Left ventricle myocardium inferior (tissue), 1 donor: ENCODE measurements around the gene DENND1A. TPM values are rescaled to one million over a fixed set of nuclear protein-coding genes. Genes with fewer than 3 reads are reported as not detected.

ENCODE experiments used
- DNase-seq: peaks from one replicate; pipeline ENCODE4 v3.0.0-alpha.2; 2020
- H3K27ac ChIP-seq: fragments of 200-600 bp; replicated peaks from 2 replicates; pipeline ENCODE4 v1.8.0; 2021
- H3K27me3 ChIP-seq: fragments of 200-600 bp; 2 replicates; pipeline ENCODE4 v1.8.0; 2021; ENCODE audit warnings: low read depth
- H3K36me3 ChIP-seq: fragments of 200-600 bp; 2 replicates; pipeline ENCODE4 v1.8.0; 2021
- H3K4me1 ChIP-seq: fragments of 200-600 bp; 2 replicates; pipeline ENCODE4 v1.8.0; 2021
- H3K4me3 ChIP-seq: fragments of 200-600 bp; 2 replicates; pipeline ENCODE4 v1.8.0; 2021; ENCODE audit warnings: mild to moderate bottlenecking, moderate library complexity
- H3K9me3 ChIP-seq: fragments of 200-600 bp; replicated peaks from 2 replicates; pipeline ENCODE4 v1.8.0; 2021
- intact Hi-C: fragments of 100-400 bp; cut with micrococcal nuclease; formaldehyde crosslinking; loops from one replicate; pipeline ENCODE4 v1.11.0; 2022
- total RNA-seq: library from RNA; stranded (reverse); fragmentation: NEBNext Ultra II Directional; extraction: Animal tissue kit (Norgen Biotek cat#: 25700); gene quantifications from one replicate; pipeline ENCODE4 v1.2.1, GENCODE V29; 2021
- TF ChIP-seq, protein P1 (sequence below): fragments of 200-600 bp; IDR thresholded peaks from 2 replicates; pipeline ENCODE4 v1.8.0; 2021; ENCODE audit warnings: antibody characterized with exemption, mild to moderate bottlenecking, borderline replicate concordance
- donor health status: DM: no; HTN: yes; CAD: no; lungs with severe emphysema.

DENND1A gene
- total RNA-seq, 1 donor from 2014 or later: 12.2 TPM

DNA sequence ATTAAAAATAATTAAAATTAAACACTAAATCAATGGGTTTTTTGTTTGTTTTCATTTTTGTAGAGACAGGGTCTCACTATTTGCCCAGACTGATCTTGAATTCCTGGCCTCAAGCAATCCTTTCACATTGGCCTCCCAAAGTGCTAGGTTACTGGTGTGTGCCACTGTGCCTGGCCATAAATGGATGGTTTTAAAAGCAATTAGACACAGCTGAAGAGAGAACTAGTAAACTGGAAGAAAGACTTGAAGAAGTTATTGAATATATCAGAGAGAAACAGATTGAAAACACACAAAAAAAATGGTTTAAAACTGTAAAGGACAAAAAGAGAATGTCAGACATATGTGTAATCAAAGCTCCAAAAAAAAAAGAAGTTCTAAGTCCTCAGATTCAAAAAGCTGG, 83.0 kb downstream of the DENND1A start:
- Histone ChIP-seq H3K27me3 (no peaks in the 10 kb centered on the region), H3K4me3 (no peak overlapping the region), H3K27ac (no peak overlapping the region), H3K36me3 (peaks cover 31% of the 10 kb centered on the region), H3K4me1 (no peaks in the 10 kb centered on the region), H3K9me3 (peaks cover 69% of the 10 kb centered on the region)
- DNase-seq: no peak
- TF ChIP-seq, protein P1, sequence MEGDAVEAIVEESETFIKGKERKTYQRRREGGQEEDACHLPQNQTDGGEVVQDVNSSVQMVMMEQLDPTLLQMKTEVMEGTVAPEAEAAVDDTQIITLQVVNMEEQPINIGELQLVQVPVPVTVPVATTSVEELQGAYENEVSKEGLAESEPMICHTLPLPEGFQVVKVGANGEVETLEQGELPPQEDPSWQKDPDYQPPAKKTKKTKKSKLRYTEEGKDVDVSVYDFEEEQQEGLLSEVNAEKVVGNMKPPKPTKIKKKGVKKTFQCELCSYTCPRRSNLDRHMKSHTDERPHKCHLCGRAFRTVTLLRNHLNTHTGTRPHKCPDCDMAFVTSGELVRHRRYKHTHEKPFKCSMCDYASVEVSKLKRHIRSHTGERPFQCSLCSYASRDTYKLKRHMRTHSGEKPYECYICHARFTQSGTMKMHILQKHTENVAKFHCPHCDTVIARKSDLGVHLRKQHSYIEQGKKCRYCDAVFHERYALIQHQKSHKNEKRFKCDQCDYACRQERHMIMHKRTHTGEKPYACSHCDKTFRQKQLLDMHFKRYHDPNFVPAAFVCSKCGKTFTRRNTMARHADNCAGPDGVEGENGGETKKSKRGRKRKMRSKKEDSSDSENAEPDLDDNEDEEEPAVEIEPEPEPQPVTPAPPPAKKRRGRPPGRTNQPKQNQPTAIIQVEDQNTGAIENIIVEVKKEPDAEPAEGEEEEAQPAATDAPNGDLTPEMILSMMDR: no peak
- intact Hi-C loops: no loop called here

DNA sequence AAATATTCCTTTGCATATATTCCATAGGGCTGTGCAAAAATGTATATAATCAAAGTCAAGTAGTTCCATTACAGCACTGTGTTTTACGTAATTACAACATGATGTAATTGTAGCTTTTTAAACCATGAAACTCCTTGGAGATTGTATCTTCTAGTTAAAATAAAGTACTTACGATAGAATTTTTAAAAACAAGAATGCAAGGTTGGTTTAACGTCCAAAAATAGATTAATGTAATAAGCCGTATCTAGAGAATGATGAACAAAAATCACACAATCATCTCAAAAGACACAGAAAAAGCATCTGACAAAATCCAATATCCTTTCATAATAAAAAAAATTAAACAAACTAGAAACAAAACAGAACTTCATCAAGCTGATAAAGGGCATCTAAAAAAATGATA, 86.2 kb downstream of the DENND1A start:
- no peaks in the 10 kb centered on the region for H3K27me3 ChIP-seq
- peaks cover 31% of the 10 kb centered on the region for H3K36me3 ChIP-seq
- H3K4me1 ChIP-seq: no peaks in the 10 kb centered on the region
- TF ChIP-seq, protein P1: no peak
- H3K9me3 ChIP-seq: peaks cover 62% of the 10 kb centered on the region
- no peak overlapping the region for H3K4me3 ChIP-seq
- H3K27ac ChIP-seq: no peak overlapping the region
- no peak for DNase-seq
- intact Hi-C loops: no loop called here

DNA sequence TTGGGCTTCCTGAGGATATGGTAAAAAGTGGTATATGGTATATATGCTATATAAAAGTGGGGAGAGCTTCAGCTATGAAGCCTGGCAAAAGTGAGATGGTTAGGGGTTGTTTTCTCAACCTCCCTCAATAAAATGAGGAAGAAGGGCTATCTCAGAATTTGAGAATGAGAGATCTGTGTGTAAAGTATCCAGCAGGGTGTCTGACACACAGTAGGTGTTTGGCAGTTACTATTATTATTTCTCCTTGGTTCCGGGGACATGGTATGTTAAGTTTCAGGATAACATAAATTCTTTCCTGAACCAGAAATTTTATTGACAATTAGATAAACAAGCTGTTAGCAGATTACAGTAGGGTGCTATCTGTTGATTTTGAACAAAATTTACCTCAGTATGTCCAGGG, 94.1 kb downstream of the DENND1A start:
- intact Hi-C loops: no loop called here
- Histone ChIP-seq H3K27me3 (no peaks in the 10 kb centered on the region), H3K9me3 (peaks cover 8% of the 10 kb centered on the region), H3K4me3 (no peak overlapping the region), H3K36me3 (peaks cover 2% of the 10 kb centered on the region), H3K4me1 (peaks cover 17% of the 10 kb centered on the region), H3K27ac (no peak overlapping the region)
- no peak for DNase-seq
- TF ChIP-seq, protein P1: no peak

DNA sequence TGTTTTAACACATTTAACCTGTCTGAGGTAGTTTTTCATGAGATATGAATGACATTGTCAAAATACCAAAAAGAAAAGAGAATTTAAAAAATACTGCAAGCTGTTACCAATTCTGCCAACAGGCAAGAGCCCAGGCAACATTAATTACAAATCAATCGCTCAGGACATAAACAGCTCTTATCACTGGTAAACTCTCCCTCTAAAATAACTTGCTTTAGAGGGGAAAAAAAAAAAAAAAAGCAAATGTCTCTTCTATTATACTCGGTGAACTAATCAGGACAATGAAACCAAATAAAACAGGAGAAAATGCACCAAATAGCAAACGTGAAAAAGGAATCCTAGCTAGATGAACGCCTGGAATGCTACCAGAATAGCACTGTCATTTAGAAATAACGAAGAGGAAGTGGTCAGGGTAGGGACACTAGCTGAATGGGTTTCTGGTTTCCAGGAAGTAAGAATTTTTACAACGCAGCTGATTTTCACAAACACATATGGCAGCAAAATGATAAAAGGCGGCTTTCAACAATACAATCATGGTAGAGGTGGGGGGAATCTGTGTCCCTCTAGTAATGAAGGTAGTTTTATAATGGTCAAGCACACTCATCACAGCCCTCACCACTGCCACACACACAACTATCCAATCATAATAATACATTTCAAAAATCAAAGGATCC, 94.9 kb downstream of the DENND1A start:
- Histone ChIP-seq H3K27me3 (no peaks in the 10 kb centered on the region), H3K4me1 (peaks cover 17% of the 10 kb centered on the region), H3K36me3 (peaks cover 8% of the 10 kb centered on the region), H3K9me3 (peaks cover 8% of the 10 kb centered on the region), H3K4me3 (peak overlapping the region; percentile 42), H3K27ac (peak overlapping the region; percentile 36)
- intact Hi-C loops: no loop called here
- TF ChIP-seq, protein P1: no peak
- no peak for DNase-seq

DNA sequence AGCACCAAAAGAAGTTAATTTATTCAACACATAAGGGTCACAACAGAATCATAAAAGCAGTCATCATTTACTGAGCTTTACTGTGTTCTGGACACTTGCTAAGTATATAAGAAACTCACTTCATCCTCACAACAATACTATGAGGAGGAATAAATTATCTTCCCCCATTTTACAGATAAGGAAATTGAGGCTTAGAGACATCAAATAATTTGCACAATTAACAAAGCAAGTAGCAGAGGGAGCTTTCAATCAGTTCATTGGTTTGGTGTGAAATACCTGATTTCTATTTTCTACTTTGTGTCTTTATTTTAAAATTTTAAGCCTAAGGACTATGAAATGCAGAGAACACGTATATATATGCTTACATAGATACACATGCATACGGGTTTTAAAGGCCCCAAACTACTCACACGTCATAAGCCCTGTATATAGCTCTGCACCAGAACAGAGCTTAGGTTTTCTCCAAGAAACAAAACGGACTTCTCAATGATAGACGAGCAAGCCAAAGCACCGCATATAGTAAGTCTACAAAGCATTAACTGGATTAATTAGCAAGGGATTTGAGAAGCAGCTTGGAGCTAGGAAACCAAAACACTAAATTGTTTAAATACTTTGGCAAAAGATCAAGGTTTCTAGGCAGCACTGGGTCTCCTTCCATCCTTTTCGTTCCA, 95.6 kb downstream of the DENND1A start:
- H3K4me1 ChIP-seq: peaks cover 17% of the 10 kb centered on the region
- no peaks in the 10 kb centered on the region for H3K27me3 ChIP-seq
- intact Hi-C loops: no loop called here
- DNase-seq: no peak
- H3K27ac ChIP-seq: peak overlapping the region; percentile 36
- peaks cover 12% of the 10 kb centered on the region for H3K36me3 ChIP-seq
- TF ChIP-seq, protein P1: no peak
- peaks cover 15% of the 10 kb centered on the region for H3K9me3 ChIP-seq
- peak overlapping the region; percentile 42 for H3K4me3 ChIP-seq
